Activated naive CD8-positive, alpha-beta T cell (primary cell): ENCODE measurements around the gene CELSR3.

Experiments
- H3K27ac Mint-ChIP-seq: one replicate; pipeline ENCODE4 v1.8.0; 2021; ENCODE audit warnings: mixed read lengths
- H3K27me3 Mint-ChIP-seq: one replicate; pipeline ENCODE4 v1.8.0; 2021; ENCODE audit warnings: mixed read lengths
- H3K36me3 Mint-ChIP-seq: one replicate; pipeline ENCODE4 v1.8.0; 2021; ENCODE audit warnings: mixed read lengths
- H3K4me1 Mint-ChIP-seq: one replicate; pipeline ENCODE4 v1.8.0; 2021; ENCODE audit warnings: low read depth, mixed read lengths
- H3K4me3 Mint-ChIP-seq: one replicate; pipeline ENCODE4 v1.8.0; 2021; ENCODE audit warnings: mild to moderate bottlenecking, mixed read lengths
- H3K9me3 Mint-ChIP-seq: one replicate; pipeline ENCODE4 v1.8.0; 2021; ENCODE audit warnings: low read depth, mixed read lengths

Gene CELSR3, protein sequence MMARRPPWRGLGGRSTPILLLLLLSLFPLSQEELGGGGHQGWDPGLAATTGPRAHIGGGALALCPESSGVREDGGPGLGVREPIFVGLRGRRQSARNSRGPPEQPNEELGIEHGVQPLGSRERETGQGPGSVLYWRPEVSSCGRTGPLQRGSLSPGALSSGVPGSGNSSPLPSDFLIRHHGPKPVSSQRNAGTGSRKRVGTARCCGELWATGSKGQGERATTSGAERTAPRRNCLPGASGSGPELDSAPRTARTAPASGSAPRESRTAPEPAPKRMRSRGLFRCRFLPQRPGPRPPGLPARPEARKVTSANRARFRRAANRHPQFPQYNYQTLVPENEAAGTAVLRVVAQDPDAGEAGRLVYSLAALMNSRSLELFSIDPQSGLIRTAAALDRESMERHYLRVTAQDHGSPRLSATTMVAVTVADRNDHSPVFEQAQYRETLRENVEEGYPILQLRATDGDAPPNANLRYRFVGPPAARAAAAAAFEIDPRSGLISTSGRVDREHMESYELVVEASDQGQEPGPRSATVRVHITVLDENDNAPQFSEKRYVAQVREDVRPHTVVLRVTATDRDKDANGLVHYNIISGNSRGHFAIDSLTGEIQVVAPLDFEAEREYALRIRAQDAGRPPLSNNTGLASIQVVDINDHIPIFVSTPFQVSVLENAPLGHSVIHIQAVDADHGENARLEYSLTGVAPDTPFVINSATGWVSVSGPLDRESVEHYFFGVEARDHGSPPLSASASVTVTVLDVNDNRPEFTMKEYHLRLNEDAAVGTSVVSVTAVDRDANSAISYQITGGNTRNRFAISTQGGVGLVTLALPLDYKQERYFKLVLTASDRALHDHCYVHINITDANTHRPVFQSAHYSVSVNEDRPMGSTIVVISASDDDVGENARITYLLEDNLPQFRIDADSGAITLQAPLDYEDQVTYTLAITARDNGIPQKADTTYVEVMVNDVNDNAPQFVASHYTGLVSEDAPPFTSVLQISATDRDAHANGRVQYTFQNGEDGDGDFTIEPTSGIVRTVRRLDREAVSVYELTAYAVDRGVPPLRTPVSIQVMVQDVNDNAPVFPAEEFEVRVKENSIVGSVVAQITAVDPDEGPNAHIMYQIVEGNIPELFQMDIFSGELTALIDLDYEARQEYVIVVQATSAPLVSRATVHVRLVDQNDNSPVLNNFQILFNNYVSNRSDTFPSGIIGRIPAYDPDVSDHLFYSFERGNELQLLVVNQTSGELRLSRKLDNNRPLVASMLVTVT (N-terminal part only)

DNA sequence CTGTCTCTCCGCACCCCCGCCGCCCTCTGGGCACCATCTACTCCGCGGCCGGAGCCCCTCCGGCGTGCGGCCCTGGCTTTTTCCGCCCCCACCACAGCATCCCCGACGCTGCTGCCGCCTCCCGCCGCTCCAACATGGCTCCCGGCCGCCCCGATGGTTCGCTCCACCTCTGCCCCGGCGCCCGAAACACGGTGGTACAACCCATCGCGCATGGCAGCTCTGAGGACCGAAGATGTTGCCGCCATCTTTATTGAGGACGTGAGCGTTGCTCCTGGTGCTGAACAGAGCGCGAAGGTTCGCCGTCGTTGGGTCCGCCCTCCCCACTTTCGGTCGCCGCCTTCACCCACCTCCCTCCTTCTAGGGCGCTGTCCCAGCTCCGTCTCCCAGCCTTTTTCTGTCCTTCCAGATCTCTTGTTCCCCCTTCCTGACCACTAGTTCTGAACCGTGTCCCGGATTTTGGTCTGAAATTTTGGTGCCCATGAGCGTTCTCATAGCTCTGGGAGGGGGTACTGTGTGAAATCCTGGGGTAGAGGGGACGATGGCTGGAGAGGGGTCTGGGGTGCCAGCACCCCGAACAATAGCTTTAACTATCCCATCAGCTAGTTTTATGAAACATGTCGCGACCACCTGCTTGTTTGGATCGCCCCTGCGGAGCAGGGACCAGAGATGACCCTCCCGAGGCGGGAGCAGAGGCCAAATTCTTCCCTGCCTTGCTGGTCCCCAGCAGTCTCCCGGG, at the start of gene CELSR3:
CELSR3 (minus strand) TSS at position 134 of the 736 bp plus-strand sequence. CDS start 252 bp downstream, outside the sequence.
- H3K4me3 Mint-ChIP-seq, result peak within 1 kb of the TSS; percentile 72
- peaks cover 12% of the 10 kb centered on the region for H3K4me1 Mint-ChIP-seq
- H3K9me3 Mint-ChIP-seq, result no peaks in the 10 kb centered on the region
- peaks cover 4% of the 10 kb centered on the region for H3K27me3 Mint-ChIP-seq
- H3K27ac Mint-ChIP-seq, result peak within 1 kb of the TSS; percentile 72
- H3K36me3 Mint-ChIP-seq, result no peaks in the 10 kb centered on the region

DNA sequence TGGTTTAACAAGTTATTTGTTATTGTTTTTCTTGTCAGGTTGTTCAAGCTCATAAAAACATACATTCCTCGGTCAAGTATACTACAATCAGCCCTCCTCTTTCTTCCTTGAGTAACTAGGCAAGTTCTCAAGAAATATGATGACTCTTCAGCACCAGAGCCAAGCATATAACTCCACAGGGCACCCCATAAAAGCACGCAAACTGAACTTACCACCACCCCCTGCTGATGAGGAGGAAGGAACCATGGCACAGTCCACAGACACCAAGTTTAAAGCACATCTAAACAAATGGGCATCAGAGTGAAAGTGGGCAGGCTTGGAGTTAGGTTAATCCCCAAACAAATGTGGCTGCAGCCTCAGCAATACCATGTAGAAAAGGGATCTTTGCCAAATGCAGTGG, 49.0 kb upstream of the CELSR3 start:
- Mint-ChIP-seq H3K36me3 (peaks cover 2% of the 10 kb centered on the region), H3K4me3 (peak overlapping the region; percentile 30), H3K27me3 (no peaks in the 10 kb centered on the region), H3K27ac (peak overlapping the region; percentile 64), H3K4me1 (peaks cover 67% of the 10 kb centered on the region), H3K9me3 (no peaks in the 10 kb centered on the region)

GRCh38 chr3:48709051-48709461, 46.4 kb upstream of the CELSR3 start:
- Mint-ChIP-seq H3K27ac (peak overlapping the region; percentile 72), H3K4me3 (peak overlapping the region; percentile 46), H3K4me1 (peaks cover 54% of the 10 kb centered on the region), H3K27me3 (no peaks in the 10 kb centered on the region), H3K9me3 (no peaks in the 10 kb centered on the region), H3K36me3 (peaks cover 3% of the 10 kb centered on the region)

- Mint-ChIP-seq H3K36me3 (peaks cover 3% of the 10 kb centered on the region), H3K27me3 (no peaks in the 10 kb centered on the region), H3K4me3 (no peak overlapping the region), H3K4me1 (peaks cover 54% of the 10 kb centered on the region), H3K9me3 (no peaks in the 10 kb centered on the region), H3K27ac (peak overlapping the region; percentile 72)
Measured at GRCh38 chr3:48708481-48708889, 45.8 kb upstream of the CELSR3 start.

GRCh38 chr3:48707157-48707556, 44.5 kb upstream of the CELSR3 start:
- H3K27me3 Mint-ChIP-seq, result no peaks in the 10 kb centered on the region
- H3K4me1 Mint-ChIP-seq, result peaks cover 58% of the 10 kb centered on the region
- H3K36me3 Mint-ChIP-seq, result peaks cover 4% of the 10 kb centered on the region
- H3K9me3 Mint-ChIP-seq, result no peaks in the 10 kb centered on the region
- peak overlapping the region; percentile 28 for H3K27ac Mint-ChIP-seq
- no peak overlapping the region for H3K4me3 Mint-ChIP-seq

DNA sequence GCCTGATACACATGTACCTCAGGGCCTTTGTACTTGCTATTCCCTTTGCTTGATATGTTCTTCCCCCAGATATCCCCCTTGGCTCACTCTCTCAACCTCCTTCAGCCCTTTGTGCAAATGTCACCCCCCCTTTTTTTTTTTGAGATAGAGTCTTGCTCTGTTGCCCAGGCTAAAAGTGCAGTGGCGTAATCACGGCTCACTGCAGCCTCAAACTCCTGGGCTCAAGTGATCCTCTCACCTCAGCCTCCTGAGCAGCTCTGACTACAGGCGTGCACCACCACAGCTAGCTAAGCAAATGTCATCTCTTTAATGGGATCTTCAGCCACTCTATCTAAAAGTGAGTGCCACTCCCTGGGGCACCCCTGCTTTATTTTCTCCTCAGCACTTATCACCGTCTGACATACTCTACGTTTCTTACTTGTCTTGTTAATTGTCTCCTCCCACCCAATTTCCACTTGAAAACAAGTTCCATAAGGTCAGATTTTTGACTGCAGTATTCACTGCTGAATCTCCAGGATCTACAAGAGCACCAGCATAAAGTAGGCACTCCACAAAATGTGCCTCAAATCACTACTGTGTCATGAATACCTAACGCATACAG, 39.7 kb upstream of the CELSR3 start:
- Mint-ChIP-seq H3K9me3 (no peaks in the 10 kb centered on the region), H3K36me3 (peaks cover 4% of the 10 kb centered on the region), H3K27ac (peak overlapping the region; percentile 36), H3K27me3 (no peaks in the 10 kb centered on the region), H3K4me3 (no peak overlapping the region), H3K4me1 (peaks cover 43% of the 10 kb centered on the region)

- Mint-ChIP-seq H3K27ac (no peak overlapping the region), H3K4me1 (peaks cover 43% of the 10 kb centered on the region), H3K9me3 (no peaks in the 10 kb centered on the region), H3K27me3 (no peaks in the 10 kb centered on the region), H3K4me3 (no peak overlapping the region), H3K36me3 (peaks cover 4% of the 10 kb centered on the region)
Measured at GRCh38 chr3:48700731-48701405, 38.2 kb upstream of the CELSR3 start.

DNA sequence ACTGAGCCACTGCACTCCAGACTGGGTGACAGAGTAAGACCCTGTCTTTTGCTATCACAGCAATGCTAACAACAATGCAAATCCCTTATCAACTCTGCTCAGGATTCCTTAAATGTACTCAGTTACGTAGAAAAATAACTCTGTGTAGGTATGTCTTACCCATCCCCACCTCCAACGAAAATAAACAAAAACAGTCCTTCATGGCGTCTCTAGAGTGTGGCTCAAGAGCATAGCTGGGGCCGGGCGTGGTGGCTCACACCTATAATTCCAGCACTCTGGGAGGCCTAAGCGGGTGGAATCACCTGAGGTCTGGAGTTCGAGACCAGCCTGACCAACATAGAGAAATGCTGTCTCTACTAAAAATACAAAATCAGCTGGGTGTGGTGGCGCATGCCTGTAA, 36.2 kb upstream of the CELSR3 start:
- H3K9me3 Mint-ChIP-seq, result no peaks in the 10 kb centered on the region
- no peak overlapping the region for H3K4me3 Mint-ChIP-seq
- H3K27ac Mint-ChIP-seq, result peak overlapping the region; percentile 22
- H3K4me1 Mint-ChIP-seq, result peaks cover 42% of the 10 kb centered on the region
- peaks cover 2% of the 10 kb centered on the region for H3K36me3 Mint-ChIP-seq
- no peaks in the 10 kb centered on the region for H3K27me3 Mint-ChIP-seq

DNA sequence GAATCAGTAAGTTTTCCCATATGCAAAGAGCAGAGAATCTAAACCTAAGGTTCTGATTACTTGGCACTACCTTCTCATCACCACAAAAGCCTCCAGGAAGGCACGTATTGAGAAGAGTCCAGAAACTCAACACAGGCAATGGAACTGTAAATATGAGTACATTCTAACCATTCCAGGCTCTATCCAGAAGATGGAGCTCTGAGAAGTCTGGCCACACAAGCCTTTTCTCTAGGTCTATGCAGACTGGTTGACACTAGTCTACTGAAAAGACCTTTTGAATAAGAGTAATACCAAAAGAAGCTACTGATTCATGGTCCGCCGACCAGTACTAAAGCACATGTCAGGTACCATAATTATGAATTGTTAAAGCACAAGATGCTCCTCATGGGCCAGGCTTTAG, 35.3 kb upstream of the CELSR3 start:
- Mint-ChIP-seq H3K4me1 (peaks cover 40% of the 10 kb centered on the region), H3K36me3 (peaks cover 2% of the 10 kb centered on the region), H3K9me3 (no peaks in the 10 kb centered on the region), H3K4me3 (no peak overlapping the region), H3K27ac (peak overlapping the region; percentile 16), H3K27me3 (no peaks in the 10 kb centered on the region)

DNA sequence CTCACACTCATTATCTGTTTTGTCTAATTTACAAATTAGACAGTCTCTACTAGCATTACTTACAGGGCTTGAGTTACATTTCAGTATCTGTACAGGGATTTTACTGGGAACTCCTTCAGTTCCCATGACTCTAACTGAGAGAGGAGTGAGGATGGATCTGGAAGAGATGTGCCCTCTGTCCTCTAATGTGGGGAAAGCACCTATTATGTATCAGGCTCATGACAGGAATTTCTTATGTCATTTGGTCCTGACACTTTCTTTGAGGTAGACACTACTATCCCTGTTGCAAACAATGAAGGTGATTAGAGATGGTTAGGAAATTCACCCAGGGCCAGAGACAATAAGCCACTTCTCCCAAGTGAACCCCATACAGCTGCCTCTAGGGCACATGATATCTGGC, 33.9 kb upstream of the CELSR3 start:
- H3K4me1 Mint-ChIP-seq, result peaks cover 30% of the 10 kb centered on the region

DNA sequence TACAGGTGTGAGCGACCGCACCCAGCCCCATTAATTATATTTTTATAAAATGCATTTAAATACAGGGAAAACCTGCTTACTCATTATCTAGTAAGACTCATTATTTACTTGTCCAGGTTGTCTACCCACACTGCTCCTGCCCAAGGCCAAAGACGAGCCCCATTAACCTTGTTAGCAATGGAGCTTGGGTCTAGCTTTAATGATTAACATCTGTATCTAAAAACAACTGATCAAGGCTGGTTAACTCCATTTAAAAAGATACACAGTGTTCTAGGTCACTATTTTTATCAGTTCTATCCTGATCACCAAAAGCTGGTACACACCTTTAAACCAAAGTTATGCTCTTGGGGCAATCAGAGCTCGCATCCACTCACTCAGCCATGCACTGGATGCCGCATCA, 33.5 kb upstream of the CELSR3 start:
- no peak overlapping the region for H3K4me3 Mint-ChIP-seq
- H3K36me3 Mint-ChIP-seq, result no peaks in the 10 kb centered on the region
- no peaks in the 10 kb centered on the region for H3K9me3 Mint-ChIP-seq
- H3K27me3 Mint-ChIP-seq, result no peaks in the 10 kb centered on the region
- H3K27ac Mint-ChIP-seq, result peak overlapping the region; percentile 5
- peaks cover 30% of the 10 kb centered on the region for H3K4me1 Mint-ChIP-seq

More for the DNA sequence above, 33.9 kb upstream of the CELSR3 start:
- Mint-ChIP-seq H3K4me3 (no peak overlapping the region), H3K9me3 (no peaks in the 10 kb centered on the region), H3K36me3 (no peaks in the 10 kb centered on the region), H3K27me3 (no peaks in the 10 kb centered on the region), H3K27ac (peak overlapping the region; percentile 5)

DNA sequence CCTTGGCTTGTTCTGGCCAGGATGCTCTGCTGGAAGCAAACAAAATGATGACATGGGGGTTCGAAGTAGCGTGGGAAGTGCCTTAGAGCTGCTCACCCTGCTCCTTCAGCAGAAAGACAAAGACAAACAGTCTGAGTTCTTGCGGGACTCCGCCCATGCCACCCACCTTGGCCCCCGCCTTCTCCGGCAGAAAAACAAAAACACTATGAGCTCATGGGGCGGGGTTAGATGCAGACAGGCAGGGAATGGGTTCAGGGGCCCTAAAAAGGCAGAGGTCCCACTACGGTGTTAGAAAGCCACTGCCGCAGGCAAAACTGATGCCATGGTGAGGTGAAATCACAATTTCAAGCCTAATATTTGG, 32.7 kb upstream of the CELSR3 start:
- H3K27ac Mint-ChIP-seq, result no peak overlapping the region
- H3K36me3 Mint-ChIP-seq, result no peaks in the 10 kb centered on the region
- peaks cover 29% of the 10 kb centered on the region for H3K4me1 Mint-ChIP-seq
- no peak overlapping the region for H3K4me3 Mint-ChIP-seq
- no peaks in the 10 kb centered on the region for H3K9me3 Mint-ChIP-seq
- H3K27me3 Mint-ChIP-seq, result no peaks in the 10 kb centered on the region

DNA sequence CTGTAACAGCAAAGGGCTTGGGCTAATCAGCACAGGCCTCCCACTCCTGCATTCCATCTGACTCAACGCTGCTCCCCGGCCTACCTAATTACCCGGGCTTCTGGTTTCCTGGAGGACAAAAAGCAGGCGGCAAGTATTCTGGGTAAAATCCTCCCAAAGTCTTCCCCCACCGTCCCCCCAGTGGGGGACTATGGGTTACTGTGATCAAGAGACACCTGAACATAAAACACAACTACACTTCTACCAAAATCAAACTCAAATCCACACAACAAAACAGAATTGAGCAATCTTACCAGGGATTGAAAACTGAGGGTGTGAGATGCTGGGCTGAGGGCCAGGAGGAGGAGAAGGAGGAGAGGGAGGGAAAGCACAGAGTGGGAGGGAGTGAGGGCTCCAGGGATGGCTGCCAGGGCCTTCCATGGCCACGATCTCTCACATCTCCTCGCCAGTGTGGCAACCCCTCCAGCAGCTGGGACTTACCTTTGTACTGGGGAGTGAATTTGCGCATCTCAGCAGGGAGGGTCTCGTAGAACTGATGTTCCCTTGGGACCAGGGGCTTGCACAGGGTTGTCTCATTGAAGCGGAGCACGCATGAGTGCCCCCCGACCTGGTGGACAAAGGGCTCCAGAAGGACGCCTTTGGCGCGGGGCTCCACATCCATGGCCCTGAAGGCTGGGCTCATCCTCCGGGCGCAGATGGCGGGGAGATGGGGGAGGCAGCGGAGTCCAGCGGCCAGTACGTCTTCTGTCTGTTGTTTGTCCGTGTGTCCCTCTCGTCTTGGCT, 32.1 kb upstream of the CELSR3 start:
- Mint-ChIP-seq H3K9me3 (no peaks in the 10 kb centered on the region), H3K36me3 (no peaks in the 10 kb centered on the region), H3K27me3 (no peaks in the 10 kb centered on the region), H3K4me3 (no peak overlapping the region), H3K4me1 (peaks cover 24% of the 10 kb centered on the region), H3K27ac (peak overlapping the region; percentile 17)
